K562 (cell line): Measurements from ENCODE around the gene WSCD2. TPM values are rescaled to one million over a fixed set of nuclear protein-coding genes. Genes with fewer than 3 reads are reported as not detected.

Source experiments
- FOS ChIP-seq: IDR thresholded peaks from 3 replicates; pipeline ENCODE4 v1.6.1; 2011; ENCODE audit not compliant: insufficient read length; ENCODE audit errors: extremely low read depth
- KDM5B ChIP-seq: fragments of 200-600 bp; sonication (generic); IDR thresholded peaks from 2 replicates; pipeline ENCODE4 v1.6.1; 2012; ENCODE audit warnings: low read depth, mild to moderate bottlenecking, moderate library complexity, low read length, control low read depth, inconsistent platforms; ENCODE audit not compliant: insufficient replicate concordance
- MCM5 ChIP-seq: fragments of 450-650 bp; IDR thresholded peaks from 2 replicates; pipeline ENCODE4 v1.6.1; 2016; ENCODE audit warnings: low read depth
- RFX5 ChIP-seq: IDR thresholded peaks from 2 replicates; pipeline ENCODE4 v1.6.1; 2011; ENCODE audit warnings: low read depth, mild to moderate bottlenecking, improper control_type of control experiment, low read length
- SMARCC2 ChIP-seq: fragments of 450-650 bp; IDR thresholded peaks from 2 replicates; pipeline ENCODE4 v1.6.1; 2017; ENCODE audit warnings: antibody characterized with exemption, moderate library complexity, mild to moderate bottlenecking, low read depth
- YY1 ChIP-seq, 3 experiments: IDR thresholded peaks; 2 replicates each; pipeline ENCODE4 v1.6.1; 2011; ENCODE audit warnings: low read length in 2 of 3, mild to moderate bottlenecking in 2 of 3, moderate library complexity in 2 of 3, borderline replicate concordance in 1 of 3, control low read depth in 1 of 3, low read depth in 1 of 3; ENCODE audit not compliant: insufficient read depth in 3 of 3, insufficient replicate concordance in 2 of 3, control insufficient read depth in 1 of 3, insufficient read length in 1 of 3; ENCODE audit errors: extremely low read depth in 1 of 3
- ZBED1 ChIP-seq: IDR thresholded peaks from 2 replicates; pipeline ENCODE4 v1.6.1; 2014
- polyA plus RNA-seq, 8 experiments: library from polyadenylated mRNA; depleted of rRNA in 4 of 8; stranded (reverse) in 5 of 8; unstranded in 3 of 8; fragments of >200 nt; fragmentation: Nextera tagmentation in 2 of 8; fragmentation: Illumina TruSeq in 1 of 8; extraction: Ambion mirVana in 2 of 8; extraction: Trizol in 1 of 8; gene quantifications; 2 replicates each; pipeline versions ENCODE4 v1.2.1 to v1.2.3, GENCODE V29; 2011 to 2014; ENCODE audit warnings: inconsistent platforms in 1 of 8, missing spikeins in 1 of 8
- total RNA-seq, 7 experiments: library from RNA; depleted of rRNA in 6 of 7; stranded (reverse); fragments of >200 nt in 6 of 7; fragmentation: Illumina TruSeq in 2 of 7; extraction: Trizol in 2 of 7; gene quantifications; 2 replicates each; pipeline versions ENCODE4 v1.2.1 to v1.2.3, GENCODE V29; 2011 to 2021; ENCODE audit warnings: low replicate concordance in 1 of 7
- TF ChIP-seq, protein P1 (sequence below): sonication (generic); formaldehyde crosslinking; IDR thresholded peaks from 2 replicates; pipeline ENCODE4 v1.8.0; 2023; ENCODE audit warnings: mild to moderate bottlenecking, missing genetic modification reagents

WSCD2 gene
- total and polyA plus RNA-seq, 9 of the 15 experiments (the other 6 are each of a cell fraction or from before 2014, with no cell fraction given) = 0.72 to 14.1 (median 4.0) TPM

DNA sequence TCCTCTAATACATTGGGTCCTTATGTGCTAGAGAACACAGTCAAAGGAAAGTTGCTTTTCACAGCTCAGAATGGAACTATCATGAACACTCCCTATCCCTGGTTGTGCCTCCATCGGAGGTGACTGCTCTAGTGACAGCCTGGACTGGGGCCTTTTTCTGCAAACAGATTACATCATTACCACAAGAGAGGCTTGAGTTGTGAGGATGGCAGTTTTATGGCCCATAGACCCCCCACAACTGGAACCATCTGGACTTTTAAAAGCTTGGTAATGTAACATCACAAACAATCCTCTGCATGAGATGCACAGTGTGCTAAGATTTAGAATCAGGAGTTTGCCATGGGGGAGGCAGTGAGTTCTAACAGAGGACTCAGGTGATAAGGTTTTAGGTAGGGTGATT lies 46.6 kb upstream of the WSCD2 start (continued):
- TF ChIP-seq, protein P1, sequence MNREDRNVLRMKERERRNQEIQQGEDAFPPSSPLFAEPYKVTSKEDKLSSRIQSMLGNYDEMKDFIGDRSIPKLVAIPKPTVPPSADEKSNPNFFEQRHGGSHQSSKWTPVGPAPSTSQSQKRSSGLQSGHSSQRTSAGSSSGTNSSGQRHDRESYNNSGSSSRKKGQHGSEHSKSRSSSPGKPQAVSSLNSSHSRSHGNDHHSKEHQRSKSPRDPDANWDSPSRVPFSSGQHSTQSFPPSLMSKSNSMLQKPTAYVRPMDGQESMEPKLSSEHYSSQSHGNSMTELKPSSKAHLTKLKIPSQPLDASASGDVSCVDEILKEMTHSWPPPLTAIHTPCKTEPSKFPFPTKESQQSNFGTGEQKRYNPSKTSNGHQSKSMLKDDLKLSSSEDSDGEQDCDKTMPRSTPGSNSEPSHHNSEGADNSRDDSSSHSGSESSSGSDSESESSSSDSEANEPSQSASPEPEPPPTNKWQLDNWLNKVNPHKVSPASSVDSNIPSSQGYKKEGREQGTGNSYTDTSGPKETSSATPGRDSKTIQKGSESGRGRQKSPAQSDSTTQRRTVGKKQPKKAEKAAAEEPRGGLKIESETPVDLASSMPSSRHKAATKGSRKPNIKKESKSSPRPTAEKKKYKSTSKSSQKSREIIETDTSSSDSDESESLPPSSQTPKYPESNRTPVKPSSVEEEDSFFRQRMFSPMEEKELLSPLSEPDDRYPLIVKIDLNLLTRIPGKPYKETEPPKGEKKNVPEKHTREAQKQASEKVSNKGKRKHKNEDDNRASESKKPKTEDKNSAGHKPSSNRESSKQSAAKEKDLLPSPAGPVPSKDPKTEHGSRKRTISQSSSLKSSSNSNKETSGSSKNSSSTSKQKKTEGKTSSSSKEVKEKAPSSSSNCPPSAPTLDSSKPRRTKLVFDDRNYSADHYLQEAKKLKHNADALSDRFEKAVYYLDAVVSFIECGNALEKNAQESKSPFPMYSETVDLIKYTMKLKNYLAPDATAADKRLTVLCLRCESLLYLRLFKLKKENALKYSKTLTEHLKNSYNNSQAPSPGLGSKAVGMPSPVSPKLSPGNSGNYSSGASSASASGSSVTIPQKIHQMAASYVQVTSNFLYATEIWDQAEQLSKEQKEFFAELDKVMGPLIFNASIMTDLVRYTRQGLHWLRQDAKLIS (CRISPR knock-in tag) = no peak
- TF ChIP-seq RFX5 (no peak), ZBED1 (no peak), KDM5B (no peak), SMARCC2 (no peak), MCM5 (no peak), YY1 (IDR thresholded peaks at IDR 0.05; ENCODE audit: borderline replicate concordance in 1 of 3, control insufficient read depth in 1 of 3, extremely low read depth in 1 of 3, insufficient read depth in 3 of 3, insufficient read length in 1 of 3, insufficient replicate concordance in 2 of 3, low read depth in 1 of 3, low read length in 2 of 3) (no peak), FOS (no peak)
- TF ChIP-seq, all 486 proteins: peak for 0
